ENCODE measurements around the gene TRAPPC6A. TPM values are rescaled to one million over a fixed set of nuclear protein-coding genes. Genes with fewer than 3 reads are reported as not detected.

Gene TRAPPC6A
- total RNA-seq, 1 experiment from 2014 or later, result 26.9 TPM

GRCh38 chr19:45156011-45156630, 21.9 kb downstream of the TRAPPC6A start:
- Histone ChIP-seq H3K4me1 (ENCODE audit: control insufficient read depth in 1 of 2, insufficient read depth in 2 of 2, low read length in 2 of 2) (peaks cover 30 to 52% of the 10 kb centered on the region in 2 experiments), H3K27me3 (ENCODE audit: insufficient read depth, low read length) (no peaks in the 10 kb centered on the region), H3K4me3 (replicated peaks in 1 of 2; ENCODE audit: low read depth in 1 of 2, low read length in 2 of 2) (no peak overlapping the region), H3K36me3 (ENCODE audit: control insufficient read depth in 1 of 2, insufficient read depth in 2 of 2, low read length in 2 of 2) (no peaks in the 10 kb centered on the region), H3K9me2 (ENCODE audit: insufficient read depth) (no peaks in the 10 kb centered on the region), H3K79me2 (ENCODE audit: insufficient read depth, low read length) (no peaks in the 10 kb centered on the region), H3K9me3 (ENCODE audit: control insufficient read depth in 1 of 2, insufficient read depth in 1 of 2, low read depth in 1 of 2, low read length in 2 of 2) (no peaks in the 10 kb centered on the region), H2AFZ (ENCODE audit: low read depth, low read length, poor library complexity, severe bottlenecking) (no peak overlapping the region), H4K20me1 (ENCODE audit: insufficient read depth) (no peaks in the 10 kb centered on the region), H3K4me2 (ENCODE audit: low read length) (no peak overlapping the region), H3K9ac (ENCODE audit: low read length) (no peak overlapping the region), H3K27ac (ENCODE audit: low read depth, low read length) (no peak overlapping the region)
- ChIA-PET POLR2A (no interaction called here), CTCF (no interaction called here), RAD21 (ENCODE audit: low non-redundant PET in 1 of 2, low total read pairs in 2 of 2, uncharacterized antibody in 2 of 2, unreplicated experiment in 2 of 2) (no interaction called here)
- DNase-seq (ENCODE audit: low read depth, low spot score), result no peak
- BruUV-seq (replicated peaks), result no TSS peak
- intact Hi-C loops (cut with micrococcal nuclease), result no loop called here
- ATAC-seq, result no peak
- TF ChIP-seq CTCF (IDR thresholded peaks at IDR 0.05 in 2 of 3, conservative IDR thresholded peaks at IDR 0.05 in 1 of 3; ENCODE audit: borderline replicate concordance in 1 of 3, insufficient read depth in 1 of 3, low read depth in 2 of 3, low read length in 2 of 3) (no peak), CEBPB (IDR thresholded peaks at IDR 0.05; ENCODE audit: low read depth) (no peak), CBX3 (IDR thresholded peaks at IDR 0.05; ENCODE audit: low read depth) (no peak), MAX (IDR thresholded peaks at IDR 0.05) (no peak), FOSL1 (IDR thresholded peaks at IDR 0.05; ENCODE audit: low read depth) (no peak), ATF3 (IDR thresholded peaks at IDR 0.05) (no peak), ELF1 (IDR thresholded peaks at IDR 0.05; ENCODE audit: borderline replicate concordance, low read depth) (no peak), RAD21 (IDR thresholded peaks at IDR 0.05; ENCODE audit: low read depth) (no peak), POLR2AphosphoS5 (IDR thresholded peaks at IDR 0.05; ENCODE audit: low read depth, low read length) (no peak), ZNF274 (IDR thresholded peaks at IDR 0.05; ENCODE audit: low read depth, low read length) (no peak), ZFX (IDR thresholded peaks at IDR 0.05) (no peak), TCF7L2 (IDR thresholded peaks at IDR 0.05; ENCODE audit: borderline replicate concordance, extremely low read depth, insufficient read depth, insufficient read length) (no peak), EZH2 (IDR thresholded peaks at IDR 0.05) (no peak), ZBTB33 (IDR thresholded peaks at IDR 0.05; ENCODE audit: extremely low read depth, insufficient replicate concordance, low read length) (no peak), REST (IDR thresholded peaks at IDR 0.05; ENCODE audit: low read depth) (no peak)
